GM11168 (cell line): ENCODE results near the gene PIK3CG.
"Not testable (repeated sequence)": the region's sequence is repeated elsewhere in the genome, so short reads cannot be mapped to it uniquely, and the experiment has no call there.

ENCODE experiments used
- in situ Hi-C: fragments of 300-500 bp; cut with MboI; formaldehyde crosslinking; loops from one replicate; pipeline ENCODE4 v1.12.0; 2022; ENCODE audit warnings: low sequenced_read_pairs; ENCODE audit not compliant: unreplicated experiment

Gene PIK3CG

DNA sequence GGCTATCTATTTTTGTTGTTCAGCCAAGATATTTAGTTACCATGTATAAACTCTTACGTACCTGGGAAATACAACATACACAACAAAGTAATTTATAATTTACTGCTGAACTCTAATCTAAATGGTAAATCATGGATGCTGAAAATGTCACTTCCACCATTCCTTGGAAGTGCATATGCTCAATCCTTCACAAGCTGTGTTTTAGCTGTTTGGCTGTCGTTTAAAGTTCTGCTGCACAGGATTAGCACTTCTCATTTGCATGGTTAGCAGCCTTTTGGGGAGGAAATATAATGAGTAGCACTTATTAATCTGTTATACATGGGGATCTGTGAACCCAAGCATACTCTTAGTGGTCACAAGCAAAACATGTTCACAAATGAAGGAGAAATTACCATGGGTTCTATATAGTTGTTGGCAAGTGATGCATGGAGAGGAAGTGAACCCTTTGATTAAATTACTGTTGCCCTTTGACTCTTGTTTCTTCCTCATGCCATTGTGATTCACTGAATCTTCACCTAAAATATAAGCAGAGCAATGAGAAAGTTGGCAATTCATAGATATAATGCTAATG is 18.5 kb downstream of the PIK3CG start:
- in situ Hi-C loops = no loop called here

DNA sequence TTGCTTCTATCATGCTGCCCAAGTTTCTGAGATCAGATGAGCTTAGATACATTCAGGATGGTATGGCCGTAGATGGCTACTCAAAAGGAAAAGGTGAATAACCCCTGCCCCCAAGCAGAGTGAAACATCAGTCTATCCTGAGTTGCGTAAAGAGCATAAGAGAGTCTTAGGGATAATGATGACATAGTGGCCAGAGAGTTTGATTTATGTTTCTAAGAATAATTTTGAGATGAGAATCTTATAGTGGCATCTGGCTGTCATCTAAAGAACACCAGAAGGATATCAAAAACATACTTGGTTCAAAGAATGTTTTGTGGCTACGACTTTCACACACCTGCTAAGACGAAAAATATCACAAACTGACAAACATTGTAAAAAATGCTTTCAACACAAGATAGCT is 20.6 kb downstream of the PIK3CG start:
- in situ Hi-C loops = no loop called here

GRCh38 chr7:106887421-106887820 is 22.3 kb downstream of the PIK3CG start:
- in situ Hi-C loops = no loop called here

DNA sequence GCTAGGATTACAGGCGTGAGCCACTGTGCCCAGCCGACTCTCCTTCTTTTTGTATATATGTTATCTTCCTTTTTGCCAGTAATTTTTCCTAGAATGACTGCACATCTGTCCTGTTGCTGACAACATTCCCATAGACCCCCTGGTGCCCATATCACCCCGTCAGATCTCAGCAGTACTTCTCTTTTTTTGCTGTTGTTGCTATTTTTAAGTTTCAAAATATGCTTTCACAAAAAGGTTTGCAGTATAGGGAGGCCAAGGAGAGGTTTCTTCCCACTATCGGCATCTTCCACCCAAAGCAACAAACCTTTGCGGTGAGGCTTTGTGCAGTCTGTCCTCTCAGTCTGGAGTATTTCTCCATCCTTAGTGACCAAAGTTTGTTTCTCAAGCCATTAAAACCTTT is 23.1 kb downstream of the PIK3CG start:
- in situ Hi-C loops = no loop called here

DNA sequence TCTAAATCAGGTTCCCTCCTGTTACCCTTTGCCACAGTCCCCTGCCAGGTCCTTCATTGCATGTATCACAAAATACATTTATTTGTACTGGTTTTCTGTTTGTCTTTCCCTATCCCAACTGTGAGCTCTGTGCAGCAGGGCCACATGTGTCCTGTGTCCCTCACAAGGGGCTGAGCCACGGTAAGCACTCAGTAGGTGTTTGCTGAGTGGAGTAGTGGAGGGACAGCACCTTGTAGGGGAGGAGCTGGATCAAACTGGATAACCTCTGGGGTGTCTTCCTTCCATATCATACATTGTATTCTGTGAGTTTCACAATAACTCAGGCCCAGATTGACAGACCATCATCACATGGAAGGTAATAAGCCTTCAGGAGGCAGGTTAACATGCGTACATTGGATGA is 25.9 kb downstream of the PIK3CG start:
- in situ Hi-C loops = no loop called here

GRCh38 chr7:106891548-106892410 is 26.7 kb downstream of the PIK3CG start:
- in situ Hi-C loops = no loop called here

DNA sequence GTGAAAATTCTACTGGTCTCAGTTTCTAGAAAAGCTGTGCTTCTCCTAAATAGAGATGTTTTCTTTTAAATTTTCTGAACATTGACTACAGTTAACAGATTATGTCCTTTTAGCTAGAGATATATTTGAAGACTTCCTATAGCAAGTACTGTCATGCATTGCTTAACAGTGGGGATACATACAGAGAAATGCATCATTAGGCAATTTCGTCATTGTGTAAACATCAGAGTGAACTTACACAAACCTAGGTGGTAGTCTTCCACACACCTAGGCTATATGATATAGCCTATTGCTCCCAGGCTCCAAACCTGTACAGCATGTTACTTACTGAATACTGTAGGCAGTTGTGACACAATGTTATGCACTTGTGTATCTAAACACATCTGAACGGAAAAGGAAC is 28.5 kb downstream of the PIK3CG start:
- in situ Hi-C loops = no loop called here

GRCh38 chr7:106895246-106895864 is 30.3 kb downstream of the PIK3CG start:
- in situ Hi-C loops = no loop called here

GRCh38 chr7:106896231-106896630 is 31.1 kb downstream of the PIK3CG start:
- in situ Hi-C loops = no loop called here

- in situ Hi-C loops = not testable (repeated sequence)
Measured at GRCh38 chr7:106897553-106897952, 32.5 kb downstream of the PIK3CG start.

- in situ Hi-C loops = not testable (repeated sequence)
Measured at GRCh38 chr7:106898967-106899366, 33.9 kb downstream of the PIK3CG start.

DNA sequence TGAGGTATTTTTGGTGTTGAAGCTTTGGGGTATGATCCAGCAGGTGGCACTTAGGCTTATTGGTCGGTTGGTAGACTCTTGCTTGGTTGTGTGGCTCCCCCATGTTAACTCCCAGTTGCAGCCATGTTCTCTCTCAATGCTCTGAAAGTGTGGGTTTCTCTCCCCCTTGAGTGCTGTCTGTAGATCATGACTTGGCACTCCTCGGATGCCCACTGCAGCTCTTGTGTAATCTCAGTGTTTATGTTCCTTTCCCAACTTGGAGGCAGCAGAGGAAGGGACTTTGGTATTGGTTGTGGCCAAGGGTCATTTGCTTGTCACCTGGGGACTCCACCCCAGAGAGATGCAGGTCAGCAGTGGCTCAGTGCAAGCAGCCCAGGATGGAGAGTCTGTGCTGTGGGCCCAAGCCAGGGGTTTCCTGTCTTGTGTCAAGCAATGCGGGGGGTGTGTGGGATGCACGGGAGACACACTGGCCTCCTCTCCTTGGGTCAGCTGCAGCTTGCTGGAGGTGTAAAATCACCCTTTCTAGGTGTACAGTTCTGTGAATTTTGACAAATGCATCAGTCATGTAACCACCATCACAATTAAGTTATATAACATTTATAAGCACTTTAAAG is 36.9 kb downstream of the PIK3CG start:
- in situ Hi-C loops = no loop called here

- in situ Hi-C loops = no loop called here
Measured at GRCh38 chr7:106905734-106906133, 40.7 kb downstream of the PIK3CG start.

GRCh38 chr7:106911959-106912358 is 46.9 kb downstream of the PIK3CG start:
- in situ Hi-C loops = no loop called here

GRCh38 chr7:106914018-106914607 is 49.0 kb downstream of the PIK3CG start:
- in situ Hi-C loops = no loop called here

DNA sequence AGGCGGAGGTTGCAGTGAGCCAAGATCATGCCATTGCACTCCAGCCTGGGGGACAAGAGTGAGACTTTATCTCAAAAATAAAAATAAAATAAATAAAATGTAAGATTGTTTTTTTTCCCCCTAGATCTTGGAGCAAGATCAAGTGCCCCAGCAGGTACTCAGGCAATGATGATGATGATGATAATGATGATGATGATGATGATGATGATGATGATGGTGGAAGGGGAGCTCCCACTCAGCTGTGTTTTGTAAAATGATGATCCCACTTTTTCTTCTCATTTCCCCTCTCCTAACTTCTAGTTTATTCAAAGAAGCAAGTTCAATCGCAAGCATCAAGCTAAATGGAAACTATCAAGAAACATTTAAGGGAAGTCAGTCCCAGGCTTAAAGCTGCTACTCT is 50.3 kb downstream of the PIK3CG start:
- in situ Hi-C loops = no loop called here

- in situ Hi-C loops = no loop called here
Measured at GRCh38 chr7:106915873-106916272, 50.8 kb downstream of the PIK3CG start.

GRCh38 chr7:106916679-106917078 is 51.6 kb downstream of the PIK3CG start:
- in situ Hi-C loops = no loop called here

DNA sequence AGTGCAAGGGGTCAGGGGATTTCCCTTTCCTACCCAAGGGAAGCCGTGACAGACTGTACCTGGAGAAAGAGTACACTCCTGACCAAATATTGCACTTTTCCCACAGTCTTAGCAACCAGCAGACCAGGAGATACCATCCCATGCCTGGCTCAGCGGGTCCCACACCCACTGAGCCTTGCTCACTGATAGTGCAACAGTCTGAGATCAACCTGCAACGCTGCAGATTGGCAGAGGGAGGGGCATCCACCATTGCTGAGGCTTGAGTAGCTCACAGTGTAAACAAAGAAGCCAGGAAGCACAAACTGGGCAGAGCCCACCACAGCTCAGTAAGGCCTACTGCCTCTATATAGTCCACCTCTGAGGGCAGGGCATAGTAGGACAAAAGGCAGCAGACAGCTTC is 53.9 kb downstream of the PIK3CG start:
- in situ Hi-C loops = no loop called here

DNA sequence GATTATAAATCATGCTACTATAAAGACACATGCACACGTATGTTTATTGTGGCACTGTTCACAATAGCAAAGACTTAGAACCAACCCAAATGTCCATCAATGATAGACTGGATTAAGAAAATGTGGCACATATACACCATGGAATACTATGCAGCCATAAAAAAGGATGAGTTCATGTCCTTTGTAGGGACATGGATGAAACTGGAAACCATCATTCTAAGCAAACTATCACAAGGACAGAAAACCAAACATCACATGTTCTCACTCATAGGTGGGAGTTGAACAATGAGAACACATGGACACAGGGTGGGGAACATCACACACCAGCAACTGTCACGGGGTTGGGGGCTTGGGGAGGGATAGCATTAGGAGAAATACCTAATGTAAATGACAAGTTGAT is 59.4 kb downstream of the PIK3CG start:
- in situ Hi-C loops = not testable (repeated sequence)

- in situ Hi-C loops = no loop called here
Measured at GRCh38 chr7:106926892-106927291, 61.8 kb downstream of the PIK3CG start.
